GM19025 (cell line): ENCODE measurements around the gene TMTC4.
A peak's percentile ranks its signal among the peaks of the same experiment; 100 is the strongest.
"Not testable (repeated sequence)": the region's sequence is repeated elsewhere in the genome, so short reads cannot be mapped to it uniquely, and the experiment has no call there.

Source experiments
- ATAC-seq: cut with Tn5 transposase; IDR thresholded peaks from one replicate; pipeline ENCODE4 v1.9.1; 2021; ENCODE audit warnings: mild to moderate bottlenecking, low read depth, moderate library complexity; ENCODE audit not compliant: unreplicated experiment

The TMTC4 gene

DNA sequence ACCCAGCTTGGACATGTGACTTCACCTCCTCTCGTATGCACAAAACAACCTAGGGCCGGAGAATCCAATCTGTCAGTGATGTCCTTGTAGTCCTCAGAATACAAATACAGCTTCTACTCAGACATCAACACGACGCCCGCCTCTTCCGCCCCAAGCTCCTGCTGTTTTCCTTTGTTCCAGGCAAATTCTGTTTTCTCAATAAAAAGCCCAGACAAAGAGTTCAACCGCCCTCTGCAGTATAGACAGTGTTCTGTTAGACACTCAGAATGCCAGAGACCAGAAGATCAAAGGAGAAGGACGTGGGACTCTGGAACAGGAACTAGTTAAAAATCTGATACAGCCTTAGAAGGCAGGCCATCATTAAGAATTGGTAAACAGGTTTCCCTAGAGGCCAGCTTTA, 44.0 kb downstream of the TMTC4 start:
- no peak for ATAC-seq

- ATAC-seq: no peak
Measured at GRCh38 chr13:100627120-100627519, 47.5 kb downstream of the TMTC4 start.

DNA sequence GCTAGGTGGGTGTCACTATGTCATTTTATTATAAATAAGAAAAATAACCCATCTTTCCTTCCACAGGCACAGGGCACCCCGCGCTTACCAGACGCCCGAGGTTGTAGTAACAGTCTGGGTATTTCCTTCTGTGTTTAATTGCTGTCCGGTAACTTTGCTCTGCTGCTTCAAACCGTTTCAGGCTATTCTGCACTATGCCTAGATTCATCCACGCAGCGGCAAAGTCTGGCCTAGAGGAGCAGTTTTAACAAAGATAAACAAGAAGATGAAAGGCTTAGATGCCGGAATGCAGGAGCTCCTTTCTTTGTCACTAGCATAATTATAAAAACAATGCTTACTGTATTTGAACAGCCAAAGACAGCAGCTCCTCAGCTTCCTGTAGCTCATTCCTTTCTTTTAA, 49.1 kb downstream of the TMTC4 start:
- no peak for ATAC-seq

- no peak for ATAC-seq
Measured at GRCh38 chr13:100620792-100621191, 53.8 kb downstream of the TMTC4 start.

- no peak for ATAC-seq
Measured at GRCh38 chr13:100619940-100620339, 54.7 kb downstream of the TMTC4 start.

GRCh38 chr13:100618897-100619296, 55.7 kb downstream of the TMTC4 start:
- ATAC-seq: not testable (repeated sequence)

- ATAC-seq: no peak
Measured at GRCh38 chr13:100613031-100613430, 61.6 kb downstream of the TMTC4 start.

DNA sequence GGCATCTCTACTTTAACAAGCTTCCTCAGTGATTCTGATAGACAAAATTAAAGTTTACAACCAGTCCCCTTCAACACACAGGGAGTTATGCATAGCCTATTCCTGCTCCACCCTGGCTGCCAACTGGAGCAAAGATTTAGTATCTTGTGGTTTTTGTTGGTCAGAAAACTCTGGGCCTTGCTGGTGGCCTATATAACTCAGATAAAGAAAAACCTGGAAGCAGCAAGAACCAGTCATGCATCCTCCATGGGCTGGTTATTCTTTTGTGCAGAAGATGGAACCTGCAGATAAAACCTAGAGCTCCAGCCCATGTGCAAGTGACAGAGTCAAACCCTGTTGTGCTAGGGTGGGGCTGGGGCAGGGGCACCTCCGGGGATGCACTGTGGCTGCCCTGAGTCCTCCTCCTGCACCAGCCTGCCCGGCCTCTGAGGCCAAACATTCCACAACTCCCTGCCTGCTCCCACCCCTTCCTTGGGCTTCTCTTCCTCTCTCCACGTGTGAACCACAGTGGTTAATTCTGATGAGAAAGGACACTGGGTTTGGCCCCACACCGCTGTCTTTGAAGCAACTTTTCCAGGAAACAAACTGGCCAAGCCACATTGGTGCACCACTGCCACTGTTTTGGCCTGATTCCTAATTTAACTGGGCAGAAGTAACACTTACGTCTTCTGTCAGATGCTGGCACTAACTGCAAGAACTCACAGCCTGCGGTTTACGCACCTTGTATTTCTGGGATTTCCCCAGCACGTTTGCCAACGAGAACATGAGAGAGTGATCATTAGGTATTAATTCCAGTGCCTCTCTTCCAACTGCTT, 62.7 kb downstream of the TMTC4 start:
- no peak for ATAC-seq

DNA sequence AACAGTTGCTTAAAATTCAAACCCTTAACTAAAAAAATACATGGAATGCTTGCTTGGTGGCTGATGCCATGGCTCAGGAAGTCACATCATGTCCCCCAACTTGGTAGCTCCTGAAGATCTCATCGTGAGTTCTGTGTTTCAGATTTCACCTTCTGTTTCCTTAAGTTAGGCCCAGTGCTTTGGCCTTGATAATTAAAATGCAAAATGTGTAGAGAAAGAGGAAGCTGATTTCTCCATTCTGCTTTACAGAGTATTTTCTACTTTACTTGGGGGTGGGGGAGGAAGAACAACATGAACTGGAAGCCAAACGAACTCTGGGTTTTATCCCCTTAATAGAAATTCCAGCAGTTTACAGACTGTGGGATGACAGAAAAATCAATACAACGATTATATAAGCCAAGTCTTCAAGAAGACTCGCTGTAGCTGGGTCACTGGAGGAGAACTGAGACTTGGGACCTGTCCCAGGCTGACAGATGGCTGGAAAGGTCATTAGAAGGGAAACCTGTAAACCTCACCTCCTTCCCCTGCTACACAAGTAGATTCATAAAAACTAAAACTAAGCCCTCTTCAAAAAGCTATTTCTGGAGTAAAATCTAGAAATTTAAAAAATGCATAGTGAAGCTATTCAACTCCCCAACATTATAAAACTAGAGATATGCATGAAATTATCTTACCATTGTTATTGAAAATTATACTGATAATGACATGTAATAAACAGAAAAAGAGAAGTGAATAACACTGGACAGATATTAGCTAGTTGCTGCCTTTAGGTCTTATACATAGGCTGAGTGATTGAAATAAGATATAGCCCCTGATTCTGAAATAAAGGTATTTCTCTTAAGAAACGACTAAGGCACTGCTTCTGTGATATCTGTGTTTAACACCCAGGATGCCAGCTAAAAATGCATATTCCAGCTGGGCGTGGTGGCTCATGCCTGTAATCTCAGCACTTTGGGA, 63.9 kb downstream of the TMTC4 start:
- no peak for ATAC-seq

- peak; percentile 89 for ATAC-seq
Measured at GRCh38 chr13:100608906-100609305, 65.7 kb downstream of the TMTC4 start.

DNA sequence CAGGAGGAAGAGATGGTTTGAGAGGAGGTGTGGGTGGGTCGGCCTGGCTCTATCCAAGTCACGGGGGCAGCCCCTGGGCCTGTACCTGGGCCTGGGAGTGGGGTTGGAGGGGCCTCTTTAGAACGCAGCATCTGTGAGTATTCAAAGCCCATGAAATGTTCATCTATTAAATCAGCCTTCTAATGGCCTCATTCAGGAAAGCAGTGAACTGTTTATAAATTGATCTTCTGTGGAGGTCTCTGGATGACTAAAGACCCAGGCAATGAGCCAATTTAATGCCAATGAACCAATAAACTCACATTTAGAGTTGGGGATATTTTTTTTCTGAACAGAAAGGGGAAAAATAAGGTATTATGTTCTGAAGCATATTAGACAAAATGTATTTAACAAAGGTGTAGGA, 66.1 kb downstream of the TMTC4 start:
- ATAC-seq: no peak

DNA sequence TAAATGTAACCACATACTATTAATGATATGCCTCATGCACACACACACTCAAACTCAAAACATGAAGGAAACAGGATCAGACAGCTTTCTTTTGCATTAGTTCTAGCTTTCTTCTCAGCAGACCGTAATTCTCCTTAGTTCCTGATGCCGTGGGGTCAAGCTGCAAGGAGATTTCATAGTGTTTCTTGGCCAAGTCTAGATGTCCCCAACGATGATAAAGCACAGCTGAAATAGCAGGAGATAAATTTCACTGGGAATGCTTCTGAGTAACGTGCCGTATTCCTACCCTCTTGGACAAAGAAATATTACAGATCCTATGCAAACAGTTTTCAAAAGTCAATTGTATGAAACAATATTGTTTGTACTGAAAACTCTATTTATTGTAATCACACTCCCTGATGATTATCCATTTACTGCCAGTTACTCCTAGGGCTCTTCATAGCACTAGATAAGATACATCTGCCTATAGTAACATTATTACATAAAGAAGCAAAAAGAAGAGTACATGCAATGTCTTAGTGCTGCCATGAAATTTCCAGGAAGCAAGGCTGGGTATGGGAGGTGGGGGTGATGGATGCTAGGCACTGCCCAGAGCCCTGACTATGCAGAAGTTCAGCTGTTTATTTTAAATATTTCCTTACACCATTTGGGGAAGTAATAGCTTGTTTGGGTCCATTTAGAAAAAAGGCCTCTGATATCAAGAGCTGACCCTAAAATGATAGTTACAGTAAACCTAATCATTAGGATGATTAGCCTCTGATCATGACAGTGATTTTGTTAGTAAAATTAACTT, 69.5 kb downstream of the TMTC4 start:
- ATAC-seq: no peak

DNA sequence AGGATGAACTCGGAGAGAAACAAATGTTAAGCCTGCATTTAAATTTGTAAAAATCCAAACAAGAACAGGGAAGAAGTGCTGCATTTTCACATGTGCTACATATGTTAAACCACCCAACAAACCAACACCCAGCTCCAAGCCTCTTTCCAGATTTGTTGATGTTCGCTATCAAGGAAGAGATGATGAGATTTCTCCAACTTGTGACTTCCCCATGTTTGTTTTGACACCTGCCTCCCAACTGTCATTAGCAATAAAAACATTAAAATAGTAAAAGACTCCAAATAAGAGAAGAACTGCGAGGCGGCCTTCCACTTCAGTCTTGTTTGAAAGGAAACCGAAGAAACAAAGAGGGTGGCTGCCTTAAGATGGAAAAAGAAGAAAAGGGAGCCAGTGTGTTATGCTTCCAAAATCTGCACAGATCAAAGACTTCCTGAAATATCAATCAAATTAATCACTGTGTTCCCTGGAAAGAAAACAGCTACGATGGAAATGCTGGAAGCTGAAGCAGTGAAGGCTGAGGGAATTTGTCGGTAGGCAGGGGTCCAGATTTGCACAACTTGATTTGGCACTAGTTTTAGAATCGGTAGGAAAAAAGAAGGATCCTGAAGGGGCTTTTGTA, 72.0 kb downstream of the TMTC4 start:
- ATAC-seq: no peak

DNA sequence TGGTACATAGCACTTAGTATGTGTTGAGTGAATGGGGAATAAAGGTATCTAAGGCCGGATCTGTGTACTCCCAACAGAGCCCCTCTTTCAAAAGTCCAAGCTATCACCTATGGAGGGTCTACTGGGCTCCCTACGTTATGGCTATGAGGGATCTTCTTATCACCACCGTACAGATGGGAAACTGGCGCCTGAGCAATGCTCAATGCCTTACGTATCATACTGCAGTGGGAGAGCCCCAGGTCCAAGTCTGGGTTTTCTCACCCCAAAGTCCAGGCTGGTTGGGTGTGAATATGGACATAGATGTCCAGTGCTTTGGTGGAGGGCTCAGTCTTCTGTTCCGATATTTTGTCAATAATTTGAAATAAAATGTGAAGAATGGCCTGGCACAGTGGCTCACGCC, 72.9 kb downstream of the TMTC4 start:
- ATAC-seq: no peak

- no peak for ATAC-seq
Measured at GRCh38 chr13:100600915-100601314, 73.7 kb downstream of the TMTC4 start.

- no peak for ATAC-seq
Measured at GRCh38 chr13:100600461-100600860, 74.1 kb downstream of the TMTC4 start.

DNA sequence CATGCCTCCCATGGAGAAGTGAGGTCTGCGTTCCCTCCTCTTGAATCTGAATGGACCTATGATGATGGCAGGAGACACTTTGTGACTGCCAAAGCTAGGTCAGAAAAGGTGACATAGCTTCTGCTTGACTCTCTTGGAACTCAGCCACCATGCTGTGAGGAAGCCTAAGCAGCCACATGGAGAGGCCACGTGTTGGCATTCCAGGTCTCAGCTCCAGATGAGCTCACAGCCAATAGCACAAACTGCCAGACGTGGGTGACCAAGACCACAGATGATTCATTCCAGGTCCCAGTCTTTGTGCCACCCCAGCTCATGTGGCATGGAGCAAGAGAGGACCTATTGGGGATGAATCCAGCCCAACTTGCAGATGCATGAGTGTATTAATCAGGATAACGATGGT, 77.3 kb downstream of the TMTC4 start:
- ATAC-seq: no peak

DNA sequence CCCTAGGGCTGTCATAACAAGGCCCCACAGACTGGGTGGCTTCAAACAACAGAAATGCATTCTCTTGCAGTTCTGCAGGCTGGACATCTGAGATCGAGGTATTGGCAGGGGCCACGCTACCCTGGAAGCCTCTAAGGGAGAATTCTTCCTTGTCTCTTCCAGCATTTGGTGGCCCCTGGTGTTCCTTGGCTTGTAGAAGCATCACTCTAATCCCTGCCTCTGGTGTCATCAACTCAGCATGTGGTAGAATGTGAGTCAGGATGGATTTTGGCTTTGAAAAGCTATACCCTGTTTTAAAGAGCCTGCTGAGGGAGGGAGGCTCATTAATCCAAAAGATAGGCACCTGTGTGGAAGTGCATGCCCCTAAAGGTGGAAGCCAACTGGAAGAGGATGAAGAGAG, 78.1 kb downstream of the TMTC4 start:
- ATAC-seq: no peak

DNA sequence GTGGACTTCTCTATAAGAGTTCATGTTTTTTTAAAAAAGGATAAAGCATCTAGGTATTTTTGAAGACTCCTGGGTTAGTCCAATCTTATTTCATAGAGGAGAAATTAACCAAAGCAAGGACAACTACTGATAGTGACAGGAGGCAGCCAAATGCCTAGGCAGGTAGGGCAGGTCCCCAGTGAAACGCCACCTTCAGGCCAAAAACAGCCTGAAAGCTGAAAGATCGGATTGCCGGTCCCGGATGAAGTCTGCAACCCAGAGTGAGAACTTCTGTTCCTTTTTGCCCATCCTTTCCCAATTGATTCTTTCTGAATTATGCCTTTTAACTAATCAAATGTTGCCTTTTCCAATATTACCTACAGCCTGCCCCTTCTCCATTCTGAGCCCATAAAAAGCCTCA, 79.9 kb downstream of the TMTC4 start:
- no peak for ATAC-seq

- no peak for ATAC-seq
Measured at GRCh38 chr13:100594255-100594654, 80.3 kb downstream of the TMTC4 start.
